ENCODE data around the gene OR2G3.

DNA sequence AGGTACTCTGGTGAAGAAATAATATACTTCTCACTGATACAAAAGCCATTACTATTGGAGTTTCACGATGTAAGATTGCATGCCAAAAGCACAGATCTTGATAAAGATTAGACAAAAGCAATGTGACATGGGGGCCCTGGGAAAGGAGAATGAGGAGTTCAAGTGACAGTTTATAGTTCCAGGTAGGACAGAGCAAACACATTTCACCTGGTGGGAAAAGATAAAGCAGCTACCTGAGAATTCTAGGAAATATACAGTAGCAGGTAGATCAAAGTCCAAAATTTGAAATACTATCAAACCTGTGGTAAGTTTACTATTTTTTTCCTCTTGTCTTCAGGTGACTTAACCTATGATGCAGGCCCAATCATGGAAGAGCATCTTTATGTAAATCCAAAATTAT is 8.0 kb downstream of the OR2G3 start:
- TF ChIP-seq, protein P1, sequence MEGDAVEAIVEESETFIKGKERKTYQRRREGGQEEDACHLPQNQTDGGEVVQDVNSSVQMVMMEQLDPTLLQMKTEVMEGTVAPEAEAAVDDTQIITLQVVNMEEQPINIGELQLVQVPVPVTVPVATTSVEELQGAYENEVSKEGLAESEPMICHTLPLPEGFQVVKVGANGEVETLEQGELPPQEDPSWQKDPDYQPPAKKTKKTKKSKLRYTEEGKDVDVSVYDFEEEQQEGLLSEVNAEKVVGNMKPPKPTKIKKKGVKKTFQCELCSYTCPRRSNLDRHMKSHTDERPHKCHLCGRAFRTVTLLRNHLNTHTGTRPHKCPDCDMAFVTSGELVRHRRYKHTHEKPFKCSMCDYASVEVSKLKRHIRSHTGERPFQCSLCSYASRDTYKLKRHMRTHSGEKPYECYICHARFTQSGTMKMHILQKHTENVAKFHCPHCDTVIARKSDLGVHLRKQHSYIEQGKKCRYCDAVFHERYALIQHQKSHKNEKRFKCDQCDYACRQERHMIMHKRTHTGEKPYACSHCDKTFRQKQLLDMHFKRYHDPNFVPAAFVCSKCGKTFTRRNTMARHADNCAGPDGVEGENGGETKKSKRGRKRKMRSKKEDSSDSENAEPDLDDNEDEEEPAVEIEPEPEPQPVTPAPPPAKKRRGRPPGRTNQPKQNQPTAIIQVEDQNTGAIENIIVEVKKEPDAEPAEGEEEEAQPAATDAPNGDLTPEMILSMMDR (IDR thresholded peaks at IDR 0.05), result no peak
- TF ChIP-seq POLR2AphosphoS5 (IDR thresholded peaks at IDR 0.05), result no peak
- no peak for TF ChIP-seq POLR2A (IDR thresholded peaks at IDR 0.05)
- TF ChIP-seq EP300 (IDR thresholded peaks at IDR 0.05), result no peak

Measured in upper lobe of left lung (tissue), 4 donors.